HG02970 (cell line): ENCODE measurements around the gene TMEM151A.
A peak's percentile ranks its signal among the peaks of the same experiment; 100 is the strongest.

ENCODE experiments used
- ATAC-seq: cut with Tn5 transposase; IDR thresholded peaks from one replicate; pipeline ENCODE4 v1.9.1; 2021; ENCODE audit warnings: mild to moderate bottlenecking, moderate library complexity, moderate number of reproducible peaks; ENCODE audit not compliant: unreplicated experiment, low FRiP score

TMEM151A gene

DNA sequence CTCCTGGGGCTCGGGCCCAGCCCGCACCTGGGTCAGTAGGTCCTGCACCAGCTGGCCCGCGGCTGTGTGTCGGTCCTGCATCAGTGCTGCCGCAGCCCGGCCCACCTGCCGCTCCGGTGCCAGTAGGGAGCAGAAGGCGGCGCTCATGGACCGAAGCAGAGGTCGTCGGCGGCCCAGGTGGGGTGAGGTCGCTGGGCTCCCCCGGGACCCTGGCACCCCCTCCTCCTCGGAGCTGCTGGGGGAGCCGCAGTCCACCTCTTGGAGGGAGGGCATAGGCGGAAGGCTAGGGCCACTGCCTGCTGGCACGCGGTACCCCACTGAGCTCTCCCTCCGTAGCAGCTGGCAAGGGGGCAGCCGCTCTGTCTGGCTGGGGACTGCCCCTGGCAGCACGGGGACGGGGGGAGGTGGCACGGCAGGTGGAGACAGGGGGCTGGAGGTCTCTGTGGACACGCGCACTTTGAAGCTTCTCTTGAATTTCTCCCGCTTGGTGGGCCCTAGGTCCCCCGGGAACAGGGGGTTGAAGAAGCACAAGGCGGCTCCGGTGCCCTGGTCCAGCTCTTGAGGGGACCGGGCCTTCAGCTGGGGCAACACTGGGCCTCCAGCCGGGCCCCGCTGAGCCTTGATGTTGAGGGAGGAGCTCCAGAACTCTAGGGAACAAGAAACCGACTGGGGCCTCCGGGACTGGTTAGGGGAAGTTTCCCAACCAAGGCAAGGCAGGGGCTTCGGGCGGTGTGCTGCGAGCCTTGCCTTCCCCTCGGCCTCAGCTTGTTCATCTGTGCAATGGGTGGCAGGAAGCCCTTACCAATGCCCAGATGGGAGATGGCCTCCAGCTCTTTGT is 43.1 kb downstream of the TMEM151A start:
- ATAC-seq, result no peak

DNA sequence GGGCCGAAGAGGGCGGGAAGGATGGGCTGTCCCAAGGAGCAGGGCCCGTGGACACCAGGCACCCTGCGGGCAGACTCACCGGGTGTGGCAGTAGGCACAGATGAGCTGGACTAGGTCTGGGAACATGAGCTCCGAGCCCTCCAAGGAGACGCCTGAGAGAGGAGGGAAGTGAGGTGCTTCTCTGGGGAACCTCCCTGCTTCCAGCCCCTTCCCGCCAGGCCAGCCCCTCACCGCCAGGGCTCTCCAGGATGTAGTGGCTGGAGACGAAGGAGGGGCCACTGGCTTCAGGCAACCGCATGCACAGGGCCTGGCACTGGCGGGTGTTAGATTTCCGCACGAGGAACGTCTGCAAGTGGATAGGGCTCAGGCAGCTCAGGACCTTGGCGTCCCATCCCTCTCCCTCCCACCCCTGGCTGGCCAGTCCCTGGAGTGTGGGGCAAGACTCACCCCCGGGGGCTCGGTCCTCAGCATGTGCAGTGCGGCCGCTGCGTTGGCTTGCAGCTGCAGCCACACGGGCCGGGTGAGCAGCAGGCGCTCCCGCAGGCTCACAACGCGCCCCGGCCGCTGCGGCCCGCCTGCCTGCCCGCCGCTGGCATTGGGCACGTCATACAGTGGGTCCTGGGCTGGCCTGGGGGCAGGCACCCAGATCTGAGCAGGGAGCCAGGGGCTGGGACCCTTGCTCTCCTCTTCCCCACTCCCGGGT is 44.0 kb downstream of the TMEM151A start:
- ATAC-seq, result no peak

GRCh38 chr11:66336234-66337102 is 44.8 kb downstream of the TMEM151A start, which contains the start of gene RIN1:
RIN1 (minus strand) TSS chr11:66336434; CDS start chr11:66336402, 32 bp downstream.
- ATAC-seq, result peak; percentile 65

DNA sequence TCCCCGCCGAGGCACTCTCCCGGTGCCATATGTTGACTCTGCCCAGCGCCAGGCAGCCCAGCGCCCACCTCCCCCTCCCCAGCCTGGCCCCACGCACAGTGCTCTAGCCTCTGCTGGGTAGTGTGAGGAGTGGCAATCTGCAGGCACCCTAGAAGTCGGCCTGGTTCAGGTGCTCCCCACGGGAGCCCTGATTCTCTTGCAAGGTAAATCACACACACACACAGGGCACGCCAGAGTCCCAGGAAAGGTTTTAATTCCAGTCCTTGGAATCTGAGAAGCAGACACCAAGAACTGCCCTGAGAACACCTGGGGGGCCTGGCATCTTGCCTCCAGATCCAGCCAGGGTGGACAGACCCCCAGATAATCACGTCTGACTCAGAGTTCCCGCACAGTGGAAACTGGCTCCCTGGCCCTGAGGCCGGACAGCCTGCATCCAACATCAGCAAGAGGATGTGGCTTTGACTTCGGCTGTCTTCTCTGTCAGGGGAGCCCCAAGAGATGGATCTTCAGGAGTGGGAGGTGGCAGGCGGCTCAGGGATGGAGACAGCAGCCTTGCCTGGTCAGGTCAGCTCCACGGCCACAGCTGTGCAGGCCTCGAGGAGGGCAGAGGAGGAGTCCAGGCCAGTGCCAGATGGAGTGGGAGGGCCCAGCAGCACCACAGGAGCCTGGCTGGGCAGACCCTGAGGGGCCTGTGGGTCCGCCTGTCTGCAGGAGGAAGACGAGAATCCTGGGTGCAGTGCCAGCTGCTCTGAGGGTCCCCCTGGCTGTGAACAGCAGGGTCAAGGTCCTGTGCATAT is 45.6 kb downstream of the TMEM151A start:
- no peak for ATAC-seq

DNA sequence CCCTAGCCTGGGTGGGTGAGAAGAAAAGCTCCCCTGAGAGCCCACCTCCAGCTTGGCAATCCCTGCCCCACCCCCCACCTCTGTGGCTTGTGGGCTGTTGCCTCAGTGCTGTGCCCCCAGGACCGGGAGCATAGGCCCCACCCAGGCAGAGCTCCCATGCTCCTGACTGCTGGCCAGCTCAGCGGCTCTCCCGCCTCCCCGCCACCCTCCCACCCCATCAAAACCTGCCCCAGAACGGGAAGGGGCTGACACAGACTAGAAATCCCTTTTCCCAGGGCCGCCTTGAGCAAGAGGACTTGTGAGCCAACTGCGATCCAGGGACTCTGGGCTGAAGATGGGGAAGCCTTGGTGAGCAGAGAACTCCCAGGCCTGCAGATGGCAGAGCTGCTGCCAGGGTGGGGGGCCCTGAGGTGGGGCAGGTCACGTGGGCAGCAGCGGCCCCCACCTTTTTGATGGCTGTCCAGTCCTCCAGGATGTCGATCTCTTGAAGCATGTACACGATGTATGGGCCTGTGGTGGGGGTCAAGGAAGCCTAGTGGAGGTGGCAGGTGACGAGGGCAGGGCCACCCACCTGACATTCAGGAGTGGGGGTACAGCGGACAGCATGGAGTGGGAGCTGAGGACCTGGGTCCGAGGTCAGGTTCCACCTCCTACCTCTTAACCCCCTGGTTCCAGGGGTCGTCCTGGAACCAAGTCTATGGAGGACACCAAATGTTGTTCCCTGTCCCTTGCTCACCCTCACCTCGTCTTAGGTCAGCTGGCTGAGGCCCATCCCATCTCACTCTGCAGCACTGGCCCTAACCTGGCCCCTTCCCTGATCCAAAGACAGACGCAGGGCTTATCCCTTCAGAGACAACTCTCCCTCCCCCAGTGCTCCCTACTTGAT is 46.8 kb downstream of the TMEM151A start:
- ATAC-seq, result no peak

- ATAC-seq, result no peak
These were observed 47.5 kb downstream of the TMEM151A start for GRCh38 chr11:66339162-66339675.

GRCh38 chr11:66339686-66340483 is 48.2 kb downstream of the TMEM151A start:
- ATAC-seq, result no peak

DNA sequence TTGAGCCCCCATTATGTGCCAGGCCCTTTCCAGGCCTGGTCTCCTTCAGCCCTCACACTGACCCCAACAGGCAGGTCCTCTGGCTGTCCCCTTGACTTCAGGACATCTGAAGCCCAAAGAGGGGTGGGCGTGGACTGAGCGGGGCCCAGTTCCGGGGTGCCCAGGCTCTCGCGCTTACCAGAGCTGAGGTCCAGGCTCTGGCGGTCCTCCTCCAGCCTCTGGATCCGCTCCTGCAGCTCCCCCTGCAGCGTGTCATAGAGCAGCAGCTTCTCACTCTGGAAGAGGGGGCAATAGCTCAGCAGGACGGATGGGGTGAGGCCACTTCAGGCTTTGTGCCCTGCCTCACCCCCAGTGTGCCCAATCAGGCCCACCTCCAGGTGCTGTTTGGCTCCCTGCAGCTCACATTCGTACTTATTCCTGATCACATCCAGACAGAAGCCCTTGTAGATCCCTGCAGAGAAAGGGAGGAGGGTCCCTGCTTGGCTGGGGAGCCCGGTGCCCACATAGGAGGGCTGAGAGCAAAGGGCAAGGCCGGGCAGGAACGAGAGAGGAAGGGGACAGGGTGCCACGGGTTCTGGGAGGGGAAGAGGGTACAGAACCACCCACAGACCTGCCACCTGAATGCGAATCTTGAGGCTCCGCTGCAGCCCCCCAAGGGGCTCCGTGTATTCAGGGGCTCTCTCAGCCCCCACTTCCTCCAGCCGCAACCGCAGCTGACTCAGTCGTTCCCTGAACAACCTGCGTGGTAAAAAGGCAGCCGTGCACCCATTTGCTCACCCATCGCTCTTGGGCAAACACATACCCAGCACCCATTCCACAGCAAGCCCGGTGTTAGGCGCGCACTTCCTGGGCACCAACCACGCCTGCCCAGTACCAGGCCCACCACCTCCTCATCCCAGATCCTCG is 49.2 kb downstream of the TMEM151A start:
- no peak for ATAC-seq

GRCh38 chr11:66341502-66342126 is 49.9 kb downstream of the TMEM151A start:
- ATAC-seq, result no peak

DNA sequence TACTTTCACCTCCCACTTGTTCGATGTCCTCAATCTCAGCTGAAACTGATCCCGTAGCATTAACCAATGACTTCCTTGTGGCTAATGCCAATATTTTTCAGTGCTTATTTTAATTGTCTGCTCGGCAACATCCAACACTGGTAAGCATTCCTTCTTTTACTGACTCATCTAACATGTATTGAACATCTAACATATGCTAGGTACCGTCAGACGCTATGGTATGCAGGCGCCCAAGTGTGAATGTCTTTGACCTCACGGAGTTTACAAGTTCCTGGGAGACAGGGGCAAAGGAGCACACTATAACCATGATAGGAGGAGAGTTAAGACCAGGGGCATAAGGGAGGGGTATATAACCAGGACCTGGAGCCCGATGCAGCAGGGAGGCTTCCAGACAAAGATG is 51.5 kb downstream of the TMEM151A start:
- no peak for ATAC-seq

DNA sequence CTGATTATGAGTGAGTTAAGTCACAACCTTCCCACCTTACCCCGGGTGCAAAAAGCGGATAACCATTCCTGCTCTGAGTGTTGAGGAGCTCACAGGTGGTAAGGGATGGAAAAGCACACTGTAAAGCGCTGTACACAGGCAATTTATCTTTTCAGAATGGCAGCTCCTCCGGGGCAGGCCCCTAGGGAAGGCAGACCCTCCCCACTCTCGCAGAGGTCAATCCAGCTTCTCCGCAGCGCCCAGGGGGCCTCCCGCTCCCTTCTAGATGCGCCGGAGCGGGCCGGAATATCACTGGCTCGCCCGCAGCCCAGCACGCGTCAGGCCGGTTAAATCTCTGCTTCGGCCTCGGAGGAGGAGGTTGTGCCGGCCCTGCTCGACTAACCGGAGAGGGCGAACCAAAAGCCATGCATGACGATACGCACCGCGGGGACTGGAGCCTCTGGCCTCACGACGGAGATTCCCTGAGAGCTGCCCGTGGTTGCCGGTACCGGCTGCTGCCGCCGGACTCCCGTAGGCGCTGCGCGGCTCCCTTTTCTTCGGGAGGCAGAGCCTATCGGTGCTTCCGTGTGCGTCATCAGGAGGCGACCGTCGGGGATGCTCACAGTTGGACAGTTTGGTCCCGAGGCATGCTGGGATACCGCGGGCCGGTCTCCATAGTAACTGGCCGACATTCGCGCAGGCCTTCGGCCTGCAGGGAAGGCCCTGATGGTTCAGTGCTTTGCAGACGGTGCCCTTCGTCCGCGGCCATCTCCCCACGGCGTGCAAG is 53.0 kb downstream of the TMEM151A start, which contains the start of gene BRMS1:
TSS of gene BRMS1 (minus strand) at position 555 of the 766 bp plus-strand sequence. CDS start 2,870 bp downstream, outside the sequence.
- peak; percentile 69 for ATAC-seq

GRCh38 chr11:66345316-66345649 is 53.6 kb downstream of the TMEM151A start:
- peak; percentile 3 for ATAC-seq
